Right renal pelvis (tissue), 4 donors: ENCODE data around the gene PLA2G2D. TPM values are rescaled to one million over a fixed set of nuclear protein-coding genes. Genes with fewer than 3 reads are reported as not detected.

Source experiments
- DNase-seq, 4 donors: peaks; one replicate each; pipeline ENCODE4 v3.0.0-alpha.2; 2013; ENCODE audit warnings: low read depth in 4 of 4, low spot score in 3 of 4, missing footprints in 1 of 4
- polyA plus RNA-seq, 4 donors: library from polyadenylated mRNA; unstranded; fragments of 120-200 nt; gene quantifications; one replicate each; pipeline ENCODE4 v1.2.1, GENCODE V29; 2013; ENCODE audit not compliant: insufficient read length in 4 of 4

Gene PLA2G2D, protein sequence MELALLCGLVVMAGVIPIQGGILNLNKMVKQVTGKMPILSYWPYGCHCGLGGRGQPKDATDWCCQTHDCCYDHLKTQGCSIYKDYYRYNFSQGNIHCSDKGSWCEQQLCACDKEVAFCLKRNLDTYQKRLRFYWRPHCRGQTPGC
- polyA plus RNA-seq = under 1 TPM in 1 of 4 donors, not detected in 3; 0.06 TPM

DNA sequence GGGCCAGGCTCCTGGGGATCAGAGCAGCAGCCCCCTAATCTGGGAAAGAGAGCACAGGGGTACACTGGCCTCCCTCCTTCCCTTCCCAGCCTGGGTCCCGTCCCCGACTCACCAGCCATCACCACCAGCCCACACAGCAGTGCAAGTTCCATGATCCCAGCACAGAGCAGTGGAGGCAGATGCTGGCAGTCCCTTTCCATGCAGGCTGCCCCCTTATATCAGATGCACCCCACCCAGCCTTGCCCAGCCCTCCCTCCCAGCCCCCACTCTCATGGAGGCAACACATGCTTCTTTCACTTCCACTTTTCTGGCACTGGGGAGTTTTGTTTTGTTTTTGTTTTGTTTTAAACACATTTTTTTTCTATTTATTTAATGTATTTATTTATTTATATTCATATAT lies at the start of gene PLA2G2D:
TSS of gene PLA2G2D (minus strand) at position 190 of the 400 bp plus-strand sequence. CDS start at position 152, 38 bp downstream.
- DNase-seq = no peak

DNA sequence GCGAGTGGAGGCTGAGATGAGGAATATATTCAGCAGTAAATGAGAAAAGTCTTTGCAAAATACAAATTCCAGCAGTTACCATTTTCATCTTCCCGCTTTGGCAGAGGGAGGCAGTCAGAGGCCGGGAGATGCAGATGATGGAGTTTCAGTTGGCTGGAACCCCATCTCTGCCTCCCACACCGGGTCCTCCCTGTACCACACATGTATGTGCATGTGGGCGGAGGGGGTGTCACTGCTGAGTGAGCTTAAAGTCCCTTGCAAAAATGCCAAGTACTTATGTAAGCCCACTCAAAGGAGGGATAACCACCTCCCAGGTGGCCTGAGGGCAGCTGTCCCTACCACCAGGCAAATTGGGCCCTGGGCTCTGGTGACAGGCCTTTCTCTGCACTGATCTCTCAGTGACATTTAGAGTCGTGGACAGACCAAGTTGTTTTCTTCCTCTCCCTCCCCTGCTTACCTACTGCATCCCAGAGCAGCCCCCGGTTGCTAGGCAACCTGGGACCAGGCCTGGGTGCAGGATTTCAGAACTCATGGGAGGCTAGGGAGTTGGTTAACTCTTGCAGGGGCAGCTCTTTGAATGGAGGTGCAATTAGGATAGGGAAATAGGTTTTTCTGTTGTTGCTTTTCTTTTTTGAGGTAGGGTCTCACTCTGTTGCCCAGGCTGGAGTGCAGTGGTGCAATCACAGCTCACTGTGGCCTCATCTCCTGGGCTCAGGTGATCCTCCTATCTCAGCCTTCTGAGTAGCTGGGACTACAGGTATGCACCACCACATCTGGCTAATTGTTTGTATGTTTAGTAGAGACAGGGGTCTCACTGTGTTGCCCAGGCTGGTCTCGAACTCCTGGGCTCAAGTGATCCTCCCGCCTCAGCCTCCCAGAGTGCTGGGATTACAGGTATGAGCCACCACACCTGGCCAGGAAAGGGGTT lies 49.5 kb upstream of the PLA2G2D start:
- peak in 1 of 4 donors; percentile 16 for DNase-seq

DNA sequence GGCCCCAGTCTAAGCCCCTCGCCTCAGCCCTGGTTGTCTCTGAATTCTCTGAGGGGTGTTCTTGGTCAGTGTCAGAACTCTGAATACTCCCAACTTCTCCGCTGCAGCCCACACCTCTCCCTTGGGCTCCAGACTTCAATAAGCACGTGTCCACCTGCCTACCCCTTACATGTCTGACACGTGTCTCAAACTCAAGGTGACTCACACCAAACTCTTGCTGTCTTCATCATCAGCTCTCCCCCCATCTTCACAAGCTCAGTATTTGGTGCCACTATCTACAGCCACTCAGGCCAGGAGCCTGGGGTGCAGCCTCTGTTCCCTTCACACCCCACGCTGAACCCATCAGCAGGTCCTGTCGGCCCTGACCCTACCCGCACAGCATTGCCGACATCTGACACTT lies 47.8 kb upstream of the PLA2G2D start:
- DNase-seq = no peak

DNA sequence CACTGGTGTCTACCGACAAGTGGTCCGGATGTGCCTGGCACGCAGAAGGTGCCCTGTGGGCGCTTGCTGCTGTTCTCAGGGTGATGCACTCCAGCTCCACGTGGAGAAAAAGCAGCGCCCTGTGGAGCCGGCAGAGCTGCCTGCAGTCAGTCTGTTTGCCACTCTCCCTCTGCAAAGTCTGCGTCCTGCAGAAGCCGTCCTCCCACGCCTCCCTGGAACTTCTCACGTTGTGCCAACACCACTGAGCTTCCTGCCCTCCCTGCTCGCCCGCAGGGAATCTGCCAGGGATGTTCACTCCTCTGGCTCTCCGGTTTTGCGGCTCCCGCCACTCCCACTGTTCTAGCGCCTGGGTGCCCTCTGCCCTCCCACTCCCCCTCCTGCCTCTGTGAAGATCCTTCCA lies 46.7 kb upstream of the PLA2G2D start:
- DNase-seq = peak in 1 of 4 donors; percentile 16

DNA sequence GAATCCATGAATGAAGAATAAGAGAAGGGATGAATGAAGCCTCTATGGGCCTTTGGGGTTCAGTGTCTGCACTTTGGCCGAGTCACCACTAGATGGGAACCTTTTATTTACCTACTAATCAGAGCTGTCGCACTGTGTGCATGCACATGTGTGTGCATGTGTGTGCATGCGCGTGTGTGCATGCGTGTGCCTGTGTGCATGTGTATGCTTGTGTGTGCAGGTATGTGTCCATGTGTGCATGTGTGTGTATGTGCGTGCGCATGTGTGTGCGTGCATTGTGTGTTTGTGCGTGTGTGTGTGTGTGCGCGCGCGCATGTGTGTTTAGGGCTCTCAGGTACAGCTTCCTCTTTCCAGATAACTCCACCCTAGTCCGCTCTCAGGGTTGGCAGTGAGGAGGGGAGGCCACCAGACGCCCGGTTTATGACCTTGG lies 46.2 kb upstream of the PLA2G2D start:
- no peak for DNase-seq

DNA sequence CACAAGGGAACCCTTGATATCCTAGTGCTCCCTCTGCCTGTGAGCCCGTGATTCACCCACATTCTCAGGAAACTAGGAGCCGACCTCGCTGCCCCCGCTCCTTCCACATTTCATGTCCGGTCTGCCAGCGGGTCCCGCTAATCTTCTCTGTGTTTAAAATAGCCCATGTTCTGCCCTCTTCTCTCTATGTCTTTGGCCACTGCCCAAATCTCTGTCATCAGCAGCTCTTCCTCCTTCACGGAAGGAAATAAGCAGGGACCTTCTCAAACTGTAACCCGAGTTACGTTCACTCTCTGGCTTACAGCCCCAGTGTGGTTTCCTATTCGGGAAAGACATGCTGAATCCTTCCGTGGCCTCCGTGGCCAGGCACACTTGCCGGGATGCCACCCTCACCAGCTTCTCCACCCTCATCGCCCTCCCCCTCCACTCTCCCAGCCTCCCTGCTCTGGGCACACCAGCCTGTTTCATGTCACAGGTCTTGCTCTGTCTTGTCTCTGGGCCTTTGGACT lies 45.4 kb upstream of the PLA2G2D start:
- no peak for DNase-seq

DNA sequence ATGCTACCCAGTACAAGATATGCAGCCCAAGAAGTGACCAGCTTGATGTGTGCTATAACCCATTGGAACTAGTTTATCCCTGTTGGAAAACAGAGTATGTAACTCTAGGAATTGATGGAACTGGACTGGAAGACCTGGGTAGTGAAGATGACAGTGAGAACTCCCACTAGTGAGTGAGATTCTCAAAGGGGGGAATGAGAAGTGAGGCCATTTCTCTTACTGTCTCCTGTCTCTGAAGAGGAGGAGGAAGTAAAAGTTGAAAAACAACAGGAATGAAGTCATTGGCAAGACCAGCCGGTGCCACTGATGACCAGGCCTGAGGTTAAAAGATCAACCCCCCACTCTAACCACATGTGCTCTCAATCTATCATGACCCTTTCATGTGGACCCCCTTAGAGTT lies 40.7 kb upstream of the PLA2G2D start:
- DNase-seq = no peak

DNA sequence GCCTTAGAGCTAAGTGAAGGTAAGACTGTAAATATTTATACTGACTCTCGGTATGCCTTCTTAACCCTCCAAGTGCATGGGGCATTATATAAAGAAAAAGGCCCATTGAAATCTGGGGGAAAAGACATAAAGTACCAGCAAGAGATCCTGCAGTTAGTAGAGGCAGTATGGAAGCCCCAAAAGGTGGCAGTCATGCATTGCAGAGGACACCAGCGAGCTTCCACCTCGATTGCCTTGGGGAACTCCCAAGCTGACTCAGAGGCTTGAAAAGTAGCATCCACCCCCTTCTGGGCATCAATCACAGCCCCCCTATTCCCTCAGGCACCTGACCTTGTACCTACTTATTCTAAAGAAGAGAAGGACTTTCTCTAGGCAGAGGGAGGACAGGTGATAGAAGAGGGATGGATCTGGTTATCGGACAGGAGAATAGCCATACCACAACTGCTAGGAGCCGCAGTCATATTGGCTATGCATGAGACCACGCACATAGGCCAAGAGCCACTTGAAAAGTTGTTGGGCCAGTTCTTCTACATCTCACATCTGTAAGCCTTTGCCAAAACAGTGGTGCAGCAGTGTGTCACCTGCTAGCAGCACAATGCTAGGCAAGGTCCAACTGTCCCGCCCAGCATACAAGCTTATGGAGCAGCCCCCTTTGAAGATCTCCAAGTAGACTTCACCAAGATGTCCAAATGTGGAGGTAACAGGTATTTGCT lies 39.2 kb upstream of the PLA2G2D start:
- DNase-seq = no peak

DNA sequence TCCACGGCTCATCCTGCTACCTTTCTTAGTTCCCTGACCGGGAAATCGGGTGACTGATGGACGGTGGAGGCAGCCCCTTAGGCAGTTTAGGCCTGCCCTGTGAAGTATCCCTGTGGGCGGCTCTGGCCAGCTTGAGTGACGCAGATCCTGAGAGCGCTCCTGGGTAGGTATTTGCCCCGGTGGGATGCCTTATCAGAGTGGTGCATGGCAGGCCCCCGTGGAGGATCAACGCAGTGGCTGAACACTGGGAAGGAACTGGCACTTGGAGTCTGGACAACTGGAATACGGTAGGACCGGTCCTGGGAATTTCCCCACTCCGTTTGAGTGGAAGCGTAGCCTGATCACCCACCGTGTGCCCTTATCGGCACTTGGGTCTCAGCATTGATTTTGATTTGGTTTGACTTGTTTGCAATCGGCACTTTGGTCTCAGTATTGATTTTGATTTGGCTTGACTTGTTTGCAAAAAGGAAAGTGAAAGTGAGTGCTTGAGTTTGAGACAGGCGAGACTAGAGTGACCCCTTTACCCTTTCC lies 35.0 kb upstream of the PLA2G2D start:
- DNase-seq = no peak

DNA sequence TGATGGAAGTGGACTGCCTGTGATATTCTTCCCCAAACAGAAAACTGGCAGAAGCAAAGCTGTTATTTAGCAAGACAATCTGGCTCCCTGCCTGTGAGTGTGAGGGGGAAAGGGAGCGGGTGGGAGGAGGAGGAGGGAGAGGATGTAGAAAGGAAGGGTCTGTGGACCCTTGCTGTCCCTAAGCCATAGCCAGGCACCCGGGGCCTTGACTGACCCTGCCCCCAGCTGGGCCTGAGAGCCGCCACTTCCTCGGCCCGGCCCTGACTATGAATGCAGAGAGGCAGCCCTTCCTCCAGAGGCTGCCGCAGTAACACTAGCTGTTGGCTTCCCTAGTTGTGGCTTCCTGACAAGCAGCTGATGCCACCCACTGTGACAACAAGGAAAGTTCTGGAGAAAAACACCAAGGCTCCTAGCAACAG lies 33.7 kb upstream of the PLA2G2D start:
- DNase-seq = no peak

DNA sequence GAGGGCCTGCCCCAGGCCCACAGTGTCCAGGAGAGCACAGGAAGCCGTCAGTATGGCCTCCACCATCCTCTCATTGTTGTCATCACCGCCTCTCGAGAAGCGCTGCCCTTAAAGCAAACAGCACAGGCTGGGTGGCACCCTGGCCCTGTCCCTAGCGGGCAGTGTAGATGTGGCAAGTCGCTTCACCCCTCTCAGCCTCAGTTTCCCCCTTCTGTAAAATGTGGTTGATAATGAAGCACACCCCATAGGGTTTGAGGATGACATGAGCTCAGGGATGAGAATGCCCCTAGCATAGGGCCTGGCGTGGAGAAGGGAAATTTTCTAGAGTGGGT lies 33.2 kb upstream of the PLA2G2D start:
- no peak for DNase-seq

DNA sequence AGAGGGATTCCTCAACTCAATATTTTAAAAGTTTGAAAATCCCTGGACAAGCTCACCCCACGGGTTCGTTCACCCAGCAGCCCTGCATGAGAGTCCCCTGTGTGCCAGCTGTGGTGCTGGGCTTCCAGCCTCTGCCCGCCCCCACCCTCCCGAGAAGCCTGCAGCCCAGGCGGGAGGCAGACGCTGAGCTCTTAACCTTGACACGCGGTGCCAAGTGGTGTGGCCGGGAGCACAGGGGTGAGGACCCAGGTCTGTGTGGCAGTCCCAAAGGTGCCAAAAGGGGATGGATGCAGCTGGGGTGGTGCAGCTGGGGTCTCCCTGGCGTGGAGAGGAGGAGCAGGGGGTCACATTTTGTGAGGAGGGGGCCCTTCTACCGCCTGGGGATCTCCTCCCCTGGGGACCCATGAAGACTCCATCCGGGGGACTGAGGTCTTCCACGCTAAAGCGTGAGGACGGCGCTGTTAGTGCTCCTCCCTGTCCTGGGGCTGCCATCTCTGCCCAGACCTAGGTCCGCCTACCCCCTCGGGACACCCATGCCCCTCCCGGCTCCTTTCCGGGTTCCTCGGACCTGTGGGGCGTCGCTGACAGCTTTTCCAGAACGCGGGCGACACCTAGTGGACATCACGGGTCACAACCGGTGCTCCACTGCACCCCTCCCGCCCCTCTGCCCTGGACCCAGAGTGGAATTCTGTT lies 32.7 kb upstream of the PLA2G2D start:
- DNase-seq = peak in 3 of 4 donors; percentile 38 to 67 (median 40)

DNA sequence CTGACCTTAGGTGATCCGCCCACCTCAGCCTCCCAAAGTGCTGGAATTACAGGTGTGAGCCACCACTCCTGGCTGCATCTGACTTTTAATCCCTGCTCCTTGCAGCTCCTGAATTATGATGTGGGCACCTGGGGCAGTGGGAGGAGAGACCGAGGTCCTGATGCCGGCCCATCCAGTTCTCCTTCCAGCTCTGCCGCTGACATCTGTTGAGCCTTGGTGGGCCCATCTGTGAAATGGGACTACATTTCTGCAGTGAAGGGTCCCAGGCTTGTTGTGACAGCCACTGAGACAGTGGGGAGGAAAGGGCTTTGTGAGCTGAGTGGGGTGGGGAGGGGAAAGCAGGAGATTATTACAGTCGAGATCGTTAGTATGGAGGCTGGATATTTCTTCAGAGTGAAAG lies 31.6 kb upstream of the PLA2G2D start:
- no peak for DNase-seq

DNA sequence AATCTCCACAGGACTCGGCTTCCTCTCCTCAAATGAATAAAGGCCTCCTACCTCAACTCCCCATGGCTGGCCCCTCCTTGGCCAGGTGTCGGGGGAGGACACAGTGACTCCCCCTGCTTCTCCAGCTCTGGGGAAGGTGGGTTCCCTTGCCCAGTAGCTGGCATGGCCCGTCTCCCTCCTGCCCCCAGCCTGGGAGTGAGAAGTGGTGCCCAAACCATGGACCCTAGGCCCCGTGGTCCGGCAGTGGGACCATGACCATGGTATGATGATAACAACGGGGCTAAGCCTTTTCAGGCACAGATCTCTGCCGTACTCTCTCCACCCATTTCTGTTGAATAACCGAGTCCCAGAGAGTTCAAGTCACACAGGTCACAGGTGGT lies 31.0 kb upstream of the PLA2G2D start:
- no peak for DNase-seq

DNA sequence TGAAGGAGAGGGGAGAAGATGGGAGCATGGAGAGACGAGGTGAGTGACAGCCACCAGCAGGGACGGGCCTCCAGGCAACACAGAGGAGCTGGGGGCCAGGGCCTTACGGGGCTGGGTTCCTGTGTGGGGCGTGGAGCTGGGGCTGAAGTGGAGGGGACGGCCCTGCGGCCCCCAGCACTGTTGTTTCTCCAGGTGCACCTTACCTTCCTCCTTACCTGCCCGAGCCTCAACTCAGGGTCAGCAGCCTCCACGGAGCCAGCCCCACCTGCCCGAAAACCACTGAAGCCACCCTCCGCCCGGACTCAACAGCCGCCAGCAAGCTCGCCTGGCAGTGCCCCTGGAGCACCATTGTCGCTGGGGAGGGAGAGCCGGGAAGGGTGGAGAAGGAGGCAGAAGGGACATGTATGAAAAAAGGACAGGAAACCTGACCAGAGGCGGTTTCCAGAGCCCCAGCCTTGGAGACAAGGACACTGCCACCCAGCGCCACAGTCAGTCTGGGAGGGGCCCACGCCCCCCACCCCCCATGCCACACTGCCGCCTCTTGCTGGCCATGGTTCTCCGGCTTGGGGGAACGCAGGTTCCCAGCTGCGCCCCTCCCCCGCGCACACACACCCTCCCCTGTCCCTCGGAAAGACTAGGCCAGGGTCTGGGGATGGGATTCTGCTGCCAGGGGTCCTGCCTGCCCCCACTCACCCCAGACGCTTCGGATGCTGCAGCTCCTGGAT lies 30.4 kb upstream of the PLA2G2D start:
- no peak for DNase-seq

DNA sequence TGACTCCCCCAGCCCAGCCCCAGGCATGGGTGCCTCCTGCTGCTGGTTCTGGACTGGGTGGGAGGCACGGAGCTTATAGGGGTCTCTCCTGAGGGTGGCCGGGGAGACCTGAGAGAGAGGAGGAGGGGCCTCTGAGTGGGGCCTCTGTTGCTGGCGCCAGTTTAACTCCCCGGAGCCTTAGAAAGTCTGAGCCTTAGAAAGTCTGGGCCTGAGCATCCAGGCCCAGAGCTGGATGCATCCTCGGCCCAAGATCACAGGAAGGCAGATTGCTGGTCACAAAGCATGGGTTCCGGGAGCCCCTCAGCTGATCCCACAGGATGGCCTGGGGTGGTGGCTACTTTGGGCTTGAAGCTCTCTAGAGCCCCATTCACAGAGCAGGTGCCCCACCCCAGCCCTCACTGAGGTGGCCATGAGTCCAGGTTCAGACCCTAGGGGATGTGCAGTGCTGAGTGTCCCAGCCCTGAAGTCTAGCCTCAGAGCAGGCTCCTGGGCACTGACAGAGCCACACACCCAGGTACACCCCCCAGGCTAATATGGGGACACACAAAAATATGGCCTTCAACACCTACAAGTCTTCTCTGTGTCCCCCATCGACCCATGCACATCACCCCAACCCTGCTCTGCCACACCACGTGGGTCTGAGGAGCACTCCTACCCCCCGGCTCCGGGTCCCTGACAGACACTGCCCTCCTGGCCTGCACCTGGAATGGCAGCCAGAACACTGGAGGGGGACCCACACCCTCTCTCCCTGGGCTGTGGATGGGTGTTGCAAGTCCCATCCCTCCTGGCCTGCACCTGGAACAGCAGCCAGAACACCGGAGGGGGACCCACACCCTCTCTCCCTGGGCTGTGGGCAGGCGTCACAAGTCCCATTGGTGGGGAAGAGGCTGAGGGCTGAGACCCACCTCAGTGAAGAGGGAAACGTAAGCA lies 29.5 kb upstream of the PLA2G2D start:
- no peak for DNase-seq

DNA sequence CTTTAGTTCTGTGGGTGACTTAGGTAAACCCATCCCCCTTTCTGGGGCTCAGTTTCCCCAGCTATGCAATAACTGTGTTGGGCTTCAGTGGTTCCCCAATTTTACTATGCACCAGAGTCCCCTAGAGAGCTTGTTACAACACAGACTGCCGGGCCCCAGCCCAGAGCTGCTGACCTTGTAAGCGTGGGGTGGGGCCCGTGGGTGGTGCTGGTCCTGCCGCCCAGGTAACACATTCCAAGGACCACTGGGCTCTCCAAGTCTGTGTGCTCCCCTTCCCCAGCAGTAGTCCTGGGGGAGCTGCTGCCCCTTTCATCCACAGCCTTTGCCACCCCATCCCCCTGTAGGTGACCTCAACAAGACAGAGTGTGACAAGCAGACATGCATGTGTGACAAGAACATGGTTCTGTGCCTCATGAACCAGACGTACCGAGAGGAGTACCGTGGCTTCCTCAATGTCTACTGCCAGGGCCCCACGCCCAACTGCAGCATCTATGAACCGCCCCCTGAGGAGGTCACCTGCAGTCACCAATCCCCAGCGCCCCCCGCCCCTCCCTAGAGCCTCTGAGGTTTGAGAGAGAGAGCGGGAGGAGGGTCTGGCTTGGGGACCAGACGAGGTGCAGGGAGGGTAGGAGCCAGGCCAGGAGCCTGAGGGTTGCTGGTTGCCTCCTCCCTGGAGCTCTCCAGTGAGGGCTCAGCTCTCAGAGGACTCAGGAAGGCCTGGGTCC lies 28.7 kb upstream of the PLA2G2D start:
- DNase-seq = no peak
